HG02759 (cell line): ENCODE data around the gene FNDC5.

Source experiments
- ATAC-seq: cut with Tn5 transposase; IDR thresholded peaks from one replicate; pipeline ENCODE4 v1.9.1; 2021; ENCODE audit warnings: mild to moderate bottlenecking, moderate library complexity; ENCODE audit not compliant: unreplicated experiment

Gene FNDC5

DNA sequence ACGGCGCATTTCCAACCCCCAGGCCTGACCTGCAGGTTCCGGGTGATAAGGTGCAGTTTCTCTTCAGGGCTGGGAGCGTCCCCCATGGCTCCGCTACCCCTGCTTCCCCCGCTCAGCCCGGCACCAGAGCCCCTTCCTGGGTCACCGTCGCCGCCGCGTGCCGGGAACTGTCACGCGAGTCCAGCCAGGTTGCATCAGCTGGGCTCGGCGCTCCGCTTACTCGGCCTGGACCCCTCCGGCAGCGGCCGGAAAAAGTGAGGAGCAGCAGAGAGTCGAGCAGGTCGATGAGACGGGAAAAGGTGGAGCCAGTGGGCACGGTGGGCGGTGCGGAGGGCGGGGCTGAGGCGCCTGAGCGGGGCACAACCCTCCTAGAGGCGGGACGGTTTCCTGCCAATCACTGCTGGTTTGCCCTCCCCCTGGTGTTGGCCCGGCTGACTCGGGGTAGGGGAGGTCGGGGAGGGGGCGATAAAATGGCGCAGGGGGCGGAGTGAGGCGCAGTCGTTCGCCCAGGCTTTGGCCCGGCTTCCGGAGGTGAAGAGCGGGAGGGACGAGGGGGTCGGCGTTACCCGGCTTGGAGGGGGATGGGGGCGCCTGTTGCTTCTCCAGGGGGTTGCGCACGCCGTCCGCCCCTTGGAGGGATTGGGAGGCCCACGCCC is 53.4 kb downstream of the FNDC5 start, which contains the start of the genes S100PBP and YARS1:
Gene S100PBP (plus strand): TSS at position 495 of the 656 bp plus-strand sequence. CDS start 8,447 bp downstream, outside the sequence.
Gene YARS1 (minus strand): TSS at position 200 of the 656 bp plus-strand sequence. CDS start 114 bp downstream, at position 86.
- ATAC-seq = peak; percentile 87

DNA sequence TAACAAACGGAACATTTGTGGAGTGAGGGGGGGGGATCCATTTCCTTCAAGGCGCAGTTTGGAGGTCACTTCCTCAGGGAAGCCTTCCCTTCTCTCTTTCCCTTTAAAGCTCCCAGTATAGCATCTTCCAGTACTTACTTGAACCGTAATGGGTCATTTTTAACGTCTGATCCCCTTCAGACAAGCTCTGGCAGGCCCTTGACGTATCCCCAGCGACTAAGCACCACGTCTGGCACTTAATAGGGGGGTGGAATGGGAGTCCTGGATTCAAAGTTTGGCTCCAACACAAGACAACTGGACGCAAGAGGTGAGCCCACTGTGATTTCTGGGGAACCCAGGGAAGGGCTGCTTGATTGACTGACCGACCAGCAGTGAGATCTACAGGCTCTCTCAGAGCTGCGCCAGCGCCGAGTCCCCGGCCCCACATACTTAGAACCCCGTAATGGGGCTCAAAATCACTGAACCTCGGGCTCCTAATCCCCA is 54.0 kb downstream of the FNDC5 start:
- peak; percentile 3 for ATAC-seq

DNA sequence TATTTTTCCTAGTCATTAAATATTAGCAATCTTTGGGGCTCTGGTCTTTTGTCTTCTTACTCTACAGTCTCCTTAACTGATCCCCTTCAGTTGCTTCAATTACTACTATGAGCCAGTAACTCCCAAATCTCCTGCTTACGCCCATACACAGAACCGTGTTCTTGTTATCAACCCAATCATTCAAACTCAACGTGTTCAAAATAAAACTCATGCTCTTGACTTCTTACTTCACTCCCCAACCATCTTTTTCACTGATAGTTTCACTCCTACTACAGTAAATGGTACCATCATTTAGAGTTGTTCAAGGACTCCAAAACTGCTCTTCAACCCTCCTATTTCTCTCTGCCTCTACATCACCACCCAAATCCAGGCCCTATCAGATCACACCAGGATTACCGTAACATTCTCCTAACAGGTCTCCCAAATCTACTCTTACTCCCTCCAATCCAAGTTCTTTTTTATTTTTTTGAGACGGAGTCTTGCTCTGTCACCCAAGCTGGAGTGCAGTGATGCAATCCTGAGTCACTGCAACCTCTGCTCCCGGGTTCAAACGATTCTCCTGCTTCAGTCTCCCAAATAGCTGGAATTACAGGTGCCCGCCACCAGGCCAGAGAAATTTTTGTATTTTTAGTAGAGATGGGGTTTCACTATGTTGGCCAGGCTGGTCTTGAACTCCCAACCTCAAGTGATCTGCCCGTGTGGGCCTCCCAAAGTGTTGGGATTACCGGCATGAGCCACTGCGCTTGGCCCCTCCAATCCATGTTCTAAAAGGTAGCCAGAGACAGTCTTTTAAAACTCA is 56.6 kb downstream of the FNDC5 start:
- no peak for ATAC-seq
